Omental fat pad (tissue), 4 donors: ENCODE data around the gene ARID5B. TPM values are rescaled to one million over a fixed set of nuclear protein-coding genes. Genes with fewer than 3 reads are reported as not detected.

Source experiments
- ATAC-seq: fragments of 150-250 bp; one replicate; pipeline ENCODE4 v1.9.1; 2016; ENCODE audit warnings: mild to moderate bottlenecking, moderate library complexity; ENCODE audit not compliant: low FRiP score
- DNase-seq: peaks from one replicate; pipeline ENCODE4 v3.0.0-alpha.2; 2019; ENCODE audit warnings: low spot score
- total RNA-seq, 4 donors: library from RNA; depleted of rRNA; stranded (reverse); fragments of >200 nt; gene quantifications; one replicate each; pipeline ENCODE4 v1.1.0, GENCODE V29; 2016
- TF ChIP-seq, protein P1 (sequence below), 3 donors: fragments of 450-650 bp; IDR thresholded peaks; one replicate each; pipeline ENCODE4 v1.5.1; 2016 to 2017; ENCODE audit warnings: antibody characterized with exemption in 3 of 3, mild to moderate bottlenecking in 3 of 3, moderate library complexity in 2 of 3

The ARID5B gene
- total RNA-seq, 4 donors from 2014 or later = 57.5 to 163 (median 123) TPM

DNA sequence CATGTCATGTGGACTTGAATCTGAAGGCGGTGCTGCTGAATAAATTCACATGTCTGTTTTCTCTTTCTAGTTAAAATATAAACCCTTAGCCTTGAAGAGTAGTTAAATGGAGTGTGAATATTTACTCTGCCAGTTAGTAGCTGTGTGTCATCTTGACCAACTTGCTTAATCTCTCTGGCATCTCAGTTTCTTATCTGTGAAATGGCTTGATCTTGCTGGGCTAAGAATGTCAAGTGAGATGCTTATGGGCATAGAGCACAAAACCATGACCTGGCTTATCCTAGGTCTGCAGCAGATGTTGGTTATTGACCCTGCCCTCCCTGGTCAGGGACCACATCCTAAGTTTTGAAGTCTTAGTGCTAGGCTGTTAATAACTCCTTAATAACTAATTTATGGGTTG lies 16.6 kb downstream of the ARID5B start:
- TF ChIP-seq, protein P1, sequence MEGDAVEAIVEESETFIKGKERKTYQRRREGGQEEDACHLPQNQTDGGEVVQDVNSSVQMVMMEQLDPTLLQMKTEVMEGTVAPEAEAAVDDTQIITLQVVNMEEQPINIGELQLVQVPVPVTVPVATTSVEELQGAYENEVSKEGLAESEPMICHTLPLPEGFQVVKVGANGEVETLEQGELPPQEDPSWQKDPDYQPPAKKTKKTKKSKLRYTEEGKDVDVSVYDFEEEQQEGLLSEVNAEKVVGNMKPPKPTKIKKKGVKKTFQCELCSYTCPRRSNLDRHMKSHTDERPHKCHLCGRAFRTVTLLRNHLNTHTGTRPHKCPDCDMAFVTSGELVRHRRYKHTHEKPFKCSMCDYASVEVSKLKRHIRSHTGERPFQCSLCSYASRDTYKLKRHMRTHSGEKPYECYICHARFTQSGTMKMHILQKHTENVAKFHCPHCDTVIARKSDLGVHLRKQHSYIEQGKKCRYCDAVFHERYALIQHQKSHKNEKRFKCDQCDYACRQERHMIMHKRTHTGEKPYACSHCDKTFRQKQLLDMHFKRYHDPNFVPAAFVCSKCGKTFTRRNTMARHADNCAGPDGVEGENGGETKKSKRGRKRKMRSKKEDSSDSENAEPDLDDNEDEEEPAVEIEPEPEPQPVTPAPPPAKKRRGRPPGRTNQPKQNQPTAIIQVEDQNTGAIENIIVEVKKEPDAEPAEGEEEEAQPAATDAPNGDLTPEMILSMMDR (IDR thresholded peaks at IDR 0.05) = no peak
- no peak for DNase-seq

DNA sequence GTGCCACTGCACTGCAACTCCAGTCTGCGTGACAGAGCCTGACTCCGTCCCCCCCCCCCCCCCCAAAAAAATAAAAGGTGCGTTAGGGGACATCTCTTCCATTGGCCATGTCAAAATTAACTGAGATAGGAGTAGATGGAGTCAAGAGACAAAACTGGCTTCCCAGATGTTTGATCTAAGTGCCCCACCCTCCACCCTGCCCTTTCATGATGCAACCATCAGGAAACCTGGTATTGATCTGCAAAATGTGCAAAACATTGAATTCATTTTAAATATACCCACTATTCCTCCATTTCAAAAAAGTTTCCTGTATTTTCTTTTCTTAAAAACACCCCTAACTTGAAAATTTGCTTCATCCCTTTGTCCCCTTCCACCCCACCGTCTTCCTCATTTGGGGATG lies 17.5 kb downstream of the ARID5B start:
- DNase-seq = no peak

More for the DNA sequence above, 16.6 kb downstream of the ARID5B start:
- no peak for ATAC-seq

DNA sequence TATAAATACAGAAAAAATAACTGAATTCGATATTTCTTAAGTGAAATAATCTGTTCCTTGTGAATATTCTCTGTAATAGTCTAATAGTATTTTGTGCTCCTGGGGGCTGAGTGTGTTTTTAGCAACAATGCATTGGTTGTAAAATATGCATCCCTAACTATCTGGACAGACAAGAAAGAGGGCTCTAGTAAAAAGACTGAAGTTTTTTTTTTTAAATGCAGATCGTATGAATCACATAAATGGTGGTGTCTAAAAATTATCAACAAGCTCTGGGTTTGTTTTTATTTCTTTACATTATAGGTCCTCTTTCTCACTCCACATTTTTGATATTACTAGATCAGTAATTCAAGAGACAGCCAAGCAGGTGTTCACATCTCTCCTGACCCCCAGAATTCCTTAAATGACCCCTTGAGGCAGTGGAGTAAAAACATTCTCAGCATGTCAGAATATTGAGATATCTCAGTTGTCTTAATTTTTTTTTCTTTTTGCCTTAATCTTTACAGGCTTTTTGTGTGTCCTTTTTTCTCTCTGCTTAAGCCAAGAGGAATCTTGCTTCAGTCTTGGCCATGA lies 18.2 kb downstream of the ARID5B start:
- DNase-seq (no peak), ATAC-seq (no peak)
- TF ChIP-seq, protein P1 (IDR thresholded peaks at IDR 0.05) = no peak

More for the DNA sequence above, 17.5 kb downstream of the ARID5B start:
- TF ChIP-seq, protein P1 (IDR thresholded peaks at IDR 0.05) = no peak
- no peak for ATAC-seq

DNA sequence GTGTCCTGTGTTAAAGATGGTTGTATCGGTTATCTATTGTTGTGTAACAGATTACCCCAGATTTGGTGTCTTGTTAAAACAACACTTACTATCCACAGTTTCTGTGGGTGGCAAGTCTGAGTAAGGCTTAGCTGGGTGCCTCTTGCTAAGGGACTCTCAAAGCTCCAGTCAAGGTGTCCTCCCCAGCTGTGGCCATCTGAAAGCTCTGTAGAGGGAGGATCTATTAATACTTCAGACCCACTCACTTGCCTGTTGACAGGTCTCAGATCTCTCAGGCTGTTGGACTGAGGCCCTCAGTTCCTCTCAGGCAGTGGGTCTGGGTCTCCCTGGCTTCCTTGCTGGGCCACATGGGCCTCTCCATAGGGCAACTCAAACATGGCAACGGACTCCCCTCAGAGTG lies 19.6 kb downstream of the ARID5B start:
- ATAC-seq (no peak), DNase-seq (no peak)
- TF ChIP-seq, protein P1 (IDR thresholded peaks at IDR 0.05) = no peak

DNA sequence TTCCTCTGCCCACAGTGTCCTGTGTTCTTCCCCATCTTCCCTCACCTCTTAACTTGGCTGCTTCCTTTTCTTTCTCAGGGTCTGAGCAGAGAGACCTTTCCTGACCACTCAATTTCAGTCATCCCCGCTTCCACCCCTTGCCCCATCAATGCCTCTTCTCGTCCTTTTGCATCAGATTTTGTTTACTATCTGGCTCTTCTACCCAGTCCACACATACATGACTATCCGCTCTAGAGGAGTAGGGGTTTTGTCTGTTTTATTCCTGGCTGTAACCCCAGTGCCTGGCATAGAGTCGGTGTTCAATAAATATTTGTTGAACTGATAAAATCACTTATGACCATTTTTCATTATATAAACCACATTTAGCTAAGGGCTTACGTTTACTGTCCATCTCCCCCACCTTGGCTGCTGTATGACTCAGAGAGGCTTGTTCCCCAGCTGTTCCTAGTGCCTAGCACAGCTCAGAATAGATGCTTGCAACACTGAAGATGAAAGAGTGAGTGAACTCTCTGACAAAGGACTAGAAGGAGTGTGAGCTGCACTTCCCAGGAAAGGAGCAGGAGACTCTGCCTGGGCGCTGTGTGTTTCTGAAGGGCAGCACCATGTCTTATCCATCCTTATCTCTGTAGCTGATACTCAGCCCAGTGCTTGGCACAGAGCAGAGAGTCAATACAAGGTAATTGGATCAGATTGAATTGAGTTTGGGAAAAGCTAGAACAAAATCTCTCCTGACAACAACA lies 21.9 kb downstream of the ARID5B start:
- TF ChIP-seq, protein P1 (IDR thresholded peaks at IDR 0.05) = no peak
- ATAC-seq (peak; percentile 62), DNase-seq (no peak)

DNA sequence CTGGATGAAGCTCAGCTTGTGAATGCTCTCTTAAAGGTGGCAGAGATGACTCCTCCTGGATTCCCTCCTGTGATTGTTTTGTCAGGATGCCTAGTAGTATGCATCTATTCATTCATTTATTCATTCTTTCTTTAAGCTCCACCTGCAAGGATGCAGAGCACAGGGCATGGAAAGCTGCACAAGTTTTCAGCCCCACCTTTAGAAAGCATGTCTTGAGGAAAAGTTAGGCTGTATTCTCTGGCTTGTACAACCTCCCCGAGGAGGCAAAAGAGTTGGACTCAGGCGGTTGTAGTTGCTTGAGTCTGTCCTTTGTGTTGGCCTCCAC lies 22.4 kb downstream of the ARID5B start:
- TF ChIP-seq, protein P1 (IDR thresholded peaks at IDR 0.05) = no peak
- no peak for DNase-seq

DNA sequence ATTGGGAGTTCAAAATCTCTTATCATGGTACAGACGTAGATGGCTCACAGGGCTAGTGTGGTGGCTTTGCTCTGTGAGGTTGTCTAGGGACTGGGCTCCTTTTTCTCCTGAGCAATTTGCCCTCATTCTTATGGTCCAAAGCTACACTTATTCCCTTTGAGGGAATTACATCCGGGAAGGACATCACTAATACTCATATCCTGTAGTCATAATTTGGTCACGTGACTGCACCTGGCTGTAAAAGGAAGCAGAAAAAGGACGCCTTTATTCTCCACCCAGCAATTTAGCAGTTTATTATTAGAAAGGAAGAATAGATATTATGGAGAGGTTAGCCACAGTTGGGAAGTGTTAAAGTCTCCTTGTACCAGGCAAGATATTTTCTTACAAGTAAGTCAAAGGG lies 28.1 kb downstream of the ARID5B start:
- ATAC-seq = no peak
- TF ChIP-seq, protein P1 (IDR thresholded peaks at IDR 0.05) = no peak

More for the DNA sequence above, 22.4 kb downstream of the ARID5B start:
- no peak for ATAC-seq

More for the DNA sequence above, 28.1 kb downstream of the ARID5B start:
- no peak for DNase-seq
